ENCODE results near the gene TERT. TPM values are rescaled to one million over a fixed set of nuclear protein-coding genes. Genes with fewer than 3 reads are reported as not detected.

The TERT gene
- total RNA-seq, 4 donors from 2014 or later, result not detected

- H3K36me3 ChIP-seq, result no peaks in the 10 kb centered on the region
- H3K9me3 ChIP-seq, result peaks cover 0 to 33% (median 0%) of the 10 kb centered on the region in 3 donors
- no peak overlapping the region for H3K4me3 ChIP-seq
- peaks cover 25% of the 10 kb centered on the region for H3K27me3 ChIP-seq
- H3K27ac ChIP-seq, result no peak overlapping the region
- H3K4me1 ChIP-seq, result no peaks in the 10 kb centered on the region
- TF ChIP-seq, protein P1, sequence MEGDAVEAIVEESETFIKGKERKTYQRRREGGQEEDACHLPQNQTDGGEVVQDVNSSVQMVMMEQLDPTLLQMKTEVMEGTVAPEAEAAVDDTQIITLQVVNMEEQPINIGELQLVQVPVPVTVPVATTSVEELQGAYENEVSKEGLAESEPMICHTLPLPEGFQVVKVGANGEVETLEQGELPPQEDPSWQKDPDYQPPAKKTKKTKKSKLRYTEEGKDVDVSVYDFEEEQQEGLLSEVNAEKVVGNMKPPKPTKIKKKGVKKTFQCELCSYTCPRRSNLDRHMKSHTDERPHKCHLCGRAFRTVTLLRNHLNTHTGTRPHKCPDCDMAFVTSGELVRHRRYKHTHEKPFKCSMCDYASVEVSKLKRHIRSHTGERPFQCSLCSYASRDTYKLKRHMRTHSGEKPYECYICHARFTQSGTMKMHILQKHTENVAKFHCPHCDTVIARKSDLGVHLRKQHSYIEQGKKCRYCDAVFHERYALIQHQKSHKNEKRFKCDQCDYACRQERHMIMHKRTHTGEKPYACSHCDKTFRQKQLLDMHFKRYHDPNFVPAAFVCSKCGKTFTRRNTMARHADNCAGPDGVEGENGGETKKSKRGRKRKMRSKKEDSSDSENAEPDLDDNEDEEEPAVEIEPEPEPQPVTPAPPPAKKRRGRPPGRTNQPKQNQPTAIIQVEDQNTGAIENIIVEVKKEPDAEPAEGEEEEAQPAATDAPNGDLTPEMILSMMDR (IDR thresholded peaks at IDR 0.05), result no peak
- TF ChIP-seq EP300 (IDR thresholded peaks at IDR 0.05), result no peak
- no peak for TF ChIP-seq POLR2A (IDR thresholded peaks at IDR 0.05)
- TF ChIP-seq POLR2AphosphoS5 (IDR thresholded peaks at IDR 0.05), result no peak
- no CpG with 5 or more reads among the region's 1 CpG for WGBS, 2 donors (ENCODE audit: low coverage in 1 of 2)
- ATAC-seq, result no peak
Measured at GRCh38 chr5:1262381-1262780, 32.5 kb downstream of the TERT start.

DNA sequence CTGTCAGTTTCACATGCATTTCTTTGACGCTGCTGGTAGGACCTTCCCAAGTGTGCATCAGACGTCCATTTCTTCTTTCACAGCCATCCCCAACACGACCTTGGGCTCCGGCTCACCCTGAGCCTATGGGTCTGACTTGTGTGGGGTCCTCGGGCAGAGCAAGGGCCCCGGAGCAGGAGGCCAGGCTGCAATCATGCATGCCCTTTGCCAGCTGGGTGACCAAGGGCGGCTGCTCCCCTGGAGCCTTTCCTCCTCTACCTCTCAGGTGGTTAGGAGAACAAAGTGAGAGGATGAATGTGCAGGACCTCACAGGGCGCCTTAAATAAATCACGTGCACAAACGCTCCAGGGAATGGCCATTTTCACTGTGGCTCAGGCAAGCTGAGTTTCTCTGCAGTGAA lies 33.2 kb downstream of the TERT start:
- H3K36me3 ChIP-seq, result no peaks in the 10 kb centered on the region
- WGBS, 2 donors (ENCODE audit: low coverage in 1 of 2), result 90% methylated on average over 2 of the region's 10 CpGs; no CpG with 5 or more reads in 1 of the 2 donors
- no peak for TF ChIP-seq POLR2AphosphoS5 (IDR thresholded peaks at IDR 0.05)
- H3K4me3 ChIP-seq, result no peak overlapping the region
- H3K27me3 ChIP-seq, result peaks cover 32% of the 10 kb centered on the region
- no peak for ATAC-seq
- H3K27ac ChIP-seq, result no peak overlapping the region
- H3K4me1 ChIP-seq, result no peaks in the 10 kb centered on the region
- peaks cover 0 to 33% (median 0%) of the 10 kb centered on the region in 3 donors for H3K9me3 ChIP-seq

DNA sequence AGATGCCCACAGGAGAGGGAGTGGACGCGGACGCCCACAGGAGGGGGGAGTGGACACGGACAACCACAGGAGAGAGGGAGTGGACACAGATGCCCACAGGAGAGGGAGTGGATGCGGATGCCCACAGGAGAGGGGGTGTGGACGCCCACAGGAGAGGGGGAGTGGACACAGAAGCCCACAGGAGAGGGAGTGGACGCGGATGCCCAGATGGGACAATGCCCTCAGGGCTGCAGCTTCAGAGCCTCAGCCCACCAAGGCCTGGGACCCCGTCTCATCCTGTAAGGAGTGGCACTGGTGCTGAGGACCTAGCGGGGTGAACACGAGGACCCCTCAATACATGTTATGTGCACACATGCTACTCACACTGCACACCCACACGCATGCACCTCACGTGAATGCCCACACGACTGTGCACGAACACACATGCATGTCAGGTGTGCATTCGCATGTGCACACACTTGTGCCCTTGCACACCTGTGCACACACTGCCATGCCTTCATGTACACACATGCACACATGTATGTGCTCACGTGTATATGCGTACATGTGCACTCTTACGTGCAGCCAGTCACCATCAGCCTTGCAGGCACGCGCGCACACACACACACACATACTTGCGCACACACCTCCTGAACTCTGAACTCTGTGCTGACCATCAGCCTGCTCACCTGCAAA lies 34.9 kb downstream of the TERT start:
- H3K4me3 ChIP-seq, result no peak overlapping the region
- H3K36me3 ChIP-seq, result no peaks in the 10 kb centered on the region
- WGBS, 2 donors (ENCODE audit: low coverage in 1 of 2), result 86 to 95% methylated on average over 14 to 17 of the region's 23 CpGs
- ATAC-seq, result no peak
- no peak overlapping the region for H3K27ac ChIP-seq
- peaks cover 0 to 33% (median 0%) of the 10 kb centered on the region in 3 donors for H3K9me3 ChIP-seq
- H3K4me1 ChIP-seq, result no peaks in the 10 kb centered on the region
- no peak for TF ChIP-seq POLR2AphosphoS5 (IDR thresholded peaks at IDR 0.05)
- TF ChIP-seq EP300 (IDR thresholded peaks at IDR 0.05), result no peak
- H3K27me3 ChIP-seq, result peaks cover 28% of the 10 kb centered on the region

GRCh38 chr5:1257841-1258240 lies 37.0 kb downstream of the TERT start:
- Histone ChIP-seq H3K27ac (no peak overlapping the region), H3K4me3 (no peak overlapping the region), H3K36me3 (no peaks in the 10 kb centered on the region), H3K4me1 (no peaks in the 10 kb centered on the region), H3K9me3 (peaks cover 0 to 27% (median 0%) of the 10 kb centered on the region in 3 donors), H3K27me3 (peaks cover 23% of the 10 kb centered on the region)
- TF ChIP-seq POLR2A (IDR thresholded peaks at IDR 0.05), result no peak
- TF ChIP-seq, protein P1 (IDR thresholded peaks at IDR 0.05), result no peak
- no peak for TF ChIP-seq POLR2AphosphoS5 (IDR thresholded peaks at IDR 0.05)
- no peak for TF ChIP-seq EP300 (IDR thresholded peaks at IDR 0.05)
- WGBS, 2 donors (ENCODE audit: low coverage in 1 of 2), result 83% methylated on average over 1 of the region's 13 CpGs; no CpG with 5 or more reads in 1 of the 2 donors
- no peak for ATAC-seq

DNA sequence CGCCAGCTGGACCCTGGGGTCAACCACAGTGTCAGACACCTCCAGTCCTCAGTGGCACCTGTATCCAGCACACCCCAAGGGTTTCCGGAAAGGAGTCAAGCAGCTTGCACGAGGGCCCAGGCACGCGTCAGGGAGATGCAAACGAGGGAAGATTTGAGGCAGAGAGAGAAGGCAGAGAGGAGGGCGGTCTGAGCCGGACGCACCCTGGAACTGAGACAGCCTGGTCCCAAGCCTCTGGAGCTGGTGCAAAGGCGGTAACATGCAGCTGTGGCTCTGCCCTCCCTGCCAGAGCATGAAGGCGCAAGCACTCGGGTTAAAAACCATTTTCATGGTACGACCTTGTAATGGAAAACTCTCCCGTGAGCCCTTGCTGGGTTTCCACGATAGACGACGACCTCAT lies 37.5 kb downstream of the TERT start:
- 75 to 82% methylated on average over 2 to 9 of the region's 17 CpGs for WGBS, 2 donors (ENCODE audit: low coverage in 1 of 2)
- ATAC-seq, result no peak
- H3K9me3 ChIP-seq, result peaks cover 0 to 22% (median 0%) of the 10 kb centered on the region in 3 donors

More for the DNA sequence above, 37.5 kb downstream of the TERT start:
- TF ChIP-seq EP300 (IDR thresholded peaks at IDR 0.05) (no peak), POLR2AphosphoS5 (IDR thresholded peaks at IDR 0.05) (no peak), POLR2A (IDR thresholded peaks at IDR 0.05) (no peak)
- TF ChIP-seq, protein P1 (IDR thresholded peaks at IDR 0.05), result no peak
- H3K4me1 ChIP-seq, result no peaks in the 10 kb centered on the region
- peaks cover 27% of the 10 kb centered on the region for H3K27me3 ChIP-seq
- H3K36me3 ChIP-seq, result no peaks in the 10 kb centered on the region
- no peak overlapping the region for H3K27ac ChIP-seq
- no peak overlapping the region for H3K4me3 ChIP-seq

All from gastroesophageal sphincter (tissue), 4 donors.